Activated T-cell treated with anti-CD3 and anti-CD28 coated beads for 1 hour (primary cell): ENCODE data around the gene ZNF33A.
"Not testable (repeated sequence)": the region's sequence is repeated elsewhere in the genome, so short reads cannot be mapped to it uniquely, and the experiment has no call there.

ENCODE experiments used
- DNase-seq: peaks from one replicate; pipeline ENCODE4 v3.0.0-alpha.2; 2020; ENCODE audit warnings: low read depth

The ZNF33A gene

DNA sequence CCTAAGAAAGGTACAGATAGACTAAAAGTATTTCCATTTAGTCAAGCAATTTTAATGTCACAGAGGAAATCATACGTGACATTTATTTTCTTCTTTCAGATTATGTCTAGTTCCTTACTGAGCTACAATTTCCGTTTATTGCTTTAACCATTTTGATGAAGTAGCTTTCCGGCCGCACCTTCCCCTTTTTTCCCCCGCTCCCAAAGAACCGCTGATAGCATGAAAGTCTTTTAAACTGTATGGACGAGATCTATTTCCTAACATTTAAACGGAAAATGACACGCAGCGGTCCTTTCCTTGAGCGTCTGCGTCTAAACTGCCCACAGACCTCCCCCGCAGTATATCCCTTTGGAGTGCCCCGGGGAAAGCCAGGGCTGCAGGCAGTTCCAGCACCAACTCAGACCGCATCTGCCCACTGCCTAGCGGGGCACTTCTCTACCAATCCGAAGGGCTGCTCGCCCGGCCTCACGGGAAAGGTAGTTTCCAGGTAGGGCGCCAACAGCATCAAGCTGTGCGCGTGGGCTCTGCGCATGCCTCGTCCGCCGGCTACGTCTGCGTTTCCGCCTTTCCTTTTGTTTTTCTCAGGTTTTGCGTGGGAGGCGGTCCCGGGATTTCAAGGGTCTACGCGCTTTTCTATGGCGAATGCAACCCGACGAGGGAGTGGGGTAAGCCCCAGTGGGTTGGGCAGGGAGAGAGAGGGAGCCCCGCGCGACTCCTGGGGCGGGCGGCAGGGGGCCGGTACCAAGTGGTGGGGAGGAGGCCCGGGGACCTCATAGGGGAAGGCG, at the start of gene ZNF33A:
Gene ZNF33A (plus strand): TSS at position 557 of the 785 bp plus-strand sequence. CDS start 1,667 bp downstream, outside the sequence.
- DNase-seq: peak; percentile 84

- DNase-seq: no peak
Observed at GRCh38 chr10:37965006-37965405, 45.5 kb upstream of the ZNF33A start.

DNA sequence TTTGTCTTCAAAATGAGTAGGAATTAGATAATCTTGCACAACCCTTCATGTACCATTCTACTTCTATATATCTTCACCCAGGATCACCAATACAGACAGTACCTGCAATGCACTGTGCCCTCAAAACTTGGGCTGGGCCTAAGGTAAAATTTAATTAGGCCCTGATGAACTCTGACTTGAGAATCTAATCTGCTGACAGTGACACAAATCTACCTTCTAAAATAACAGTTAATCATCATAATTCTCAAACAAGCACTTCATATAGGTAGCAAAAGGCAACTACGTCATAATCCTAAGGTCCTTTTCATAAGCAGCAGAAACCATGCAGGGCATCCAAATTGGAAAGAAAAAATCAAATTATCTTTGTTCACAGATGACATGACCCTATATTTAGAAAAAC, 38.1 kb upstream of the ZNF33A start:
- DNase-seq: no peak

DNA sequence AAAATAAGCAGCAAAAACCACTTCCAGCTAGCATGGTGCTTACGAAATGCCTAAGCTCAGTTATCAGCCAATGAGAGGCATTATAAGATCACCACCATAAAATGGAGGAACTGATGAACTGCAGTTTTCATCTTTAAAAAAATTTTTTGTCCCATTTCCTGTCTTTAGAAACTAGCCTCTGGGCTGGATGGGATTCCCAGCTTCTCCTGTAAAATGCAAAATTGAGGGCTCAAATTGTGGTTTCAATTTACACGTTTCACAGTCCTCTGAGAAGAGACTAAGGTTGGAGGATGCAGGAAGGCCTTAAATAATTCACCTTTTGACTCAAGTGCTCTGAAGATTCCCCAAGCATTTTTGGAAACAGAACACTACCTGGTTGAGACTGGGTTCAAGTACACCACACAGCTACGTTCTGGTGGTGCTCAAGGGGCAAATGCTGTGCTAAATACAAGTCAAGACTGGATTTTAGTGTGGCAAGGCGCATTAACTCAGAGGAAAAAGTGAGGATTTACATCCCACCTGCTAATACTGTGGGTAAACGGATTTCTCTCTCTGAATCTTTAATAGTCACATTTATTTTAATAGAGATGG, 35.0 kb upstream of the ZNF33A start:
- no peak for DNase-seq

GRCh38 chr10:37976091-37976879, 34.2 kb upstream of the ZNF33A start, which contains the start of gene ZNF25:
TSS of gene ZNF25 (minus strand) at chr10:37976647. CDS start at chr10:37971722, 4,925 bp downstream.
- DNase-seq: peak; percentile 95

- DNase-seq: no peak
Observed at GRCh38 chr10:37976880-37977203, 33.6 kb upstream of the ZNF33A start.

DNA sequence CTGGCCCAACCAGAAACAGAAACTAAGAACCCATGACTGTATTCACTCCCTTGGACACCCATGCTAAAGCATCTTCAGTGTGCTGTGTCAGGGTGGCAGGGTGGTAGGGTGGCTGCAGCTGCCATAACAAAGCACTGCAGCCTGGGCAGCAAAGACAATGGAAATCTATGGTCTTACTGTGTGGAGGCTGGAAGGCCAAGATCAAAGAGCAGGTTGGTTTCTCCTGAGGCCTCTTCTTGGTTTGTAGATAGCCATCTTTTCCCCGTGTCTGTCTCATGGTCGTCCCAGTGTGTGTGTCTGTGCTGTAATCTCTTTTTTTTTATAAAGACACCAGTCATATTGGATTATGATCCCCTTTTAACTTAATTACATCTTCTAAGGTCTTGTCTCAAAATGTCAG, 18.8 kb upstream of the ZNF33A start:
- no peak for DNase-seq

DNA sequence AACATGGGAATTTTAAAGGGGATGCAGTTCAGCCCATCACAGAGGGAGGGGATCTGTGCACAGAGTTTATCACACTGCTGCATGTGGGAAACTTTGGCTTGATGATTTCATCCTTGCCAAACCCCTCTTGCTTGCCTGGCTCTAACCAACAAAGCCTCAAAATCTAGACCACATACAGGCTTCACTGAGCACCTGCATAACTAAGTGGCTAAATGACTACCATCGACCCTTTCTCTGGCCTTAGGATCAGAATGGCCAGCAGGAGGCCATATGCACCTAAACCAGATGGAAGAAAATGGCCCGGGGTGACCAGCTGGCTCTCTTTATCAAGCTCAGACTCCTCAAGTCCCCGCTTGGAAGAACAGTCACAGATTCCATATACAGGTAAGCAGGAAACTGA, 18.4 kb upstream of the ZNF33A start:
- DNase-seq: no peak

DNA sequence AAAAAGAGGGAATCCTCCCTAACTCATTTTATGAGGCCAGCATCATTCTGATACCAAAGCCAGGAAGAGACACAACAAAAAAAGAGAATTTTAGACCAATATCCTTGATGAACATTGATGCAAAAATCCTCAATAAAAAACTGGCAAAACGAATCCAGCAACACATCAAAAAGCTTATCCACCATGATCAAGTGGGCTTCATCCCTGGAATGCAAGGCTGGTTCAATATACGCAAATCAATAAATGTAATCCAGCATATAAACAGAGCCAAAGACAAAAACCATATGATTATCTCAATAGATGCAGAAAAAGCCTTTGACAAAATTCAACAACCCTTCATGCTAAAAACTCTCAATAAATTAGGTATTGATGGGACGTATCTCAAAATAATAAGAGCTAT, 11.6 kb upstream of the ZNF33A start:
- DNase-seq: not testable (repeated sequence)

- not testable (repeated sequence) for DNase-seq
Observed at GRCh38 chr10:38000474-38000873, 10.0 kb upstream of the ZNF33A start.

- DNase-seq: no peak
Observed at GRCh38 chr10:38003026-38003425, 7.4 kb upstream of the ZNF33A start.

DNA sequence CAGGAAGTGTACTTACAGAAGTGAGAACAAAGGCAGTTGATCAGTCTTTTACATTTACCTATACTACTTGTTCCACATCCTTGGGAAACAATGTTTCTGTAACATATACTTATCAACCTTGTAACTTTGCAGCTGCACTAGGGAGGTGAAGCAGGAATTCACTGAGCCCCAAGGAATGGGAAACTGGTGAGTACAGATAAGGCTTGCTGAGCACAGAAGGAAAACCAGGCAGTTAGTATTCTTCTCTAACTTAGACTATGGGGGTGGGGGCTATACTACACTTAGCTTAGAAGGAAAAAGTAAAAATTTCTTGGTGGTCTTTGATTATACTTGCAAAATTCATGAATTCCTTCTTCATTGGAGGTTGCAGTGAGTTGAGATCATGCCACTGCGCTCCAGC, 6.9 kb upstream of the ZNF33A start:
- no peak for DNase-seq

DNA sequence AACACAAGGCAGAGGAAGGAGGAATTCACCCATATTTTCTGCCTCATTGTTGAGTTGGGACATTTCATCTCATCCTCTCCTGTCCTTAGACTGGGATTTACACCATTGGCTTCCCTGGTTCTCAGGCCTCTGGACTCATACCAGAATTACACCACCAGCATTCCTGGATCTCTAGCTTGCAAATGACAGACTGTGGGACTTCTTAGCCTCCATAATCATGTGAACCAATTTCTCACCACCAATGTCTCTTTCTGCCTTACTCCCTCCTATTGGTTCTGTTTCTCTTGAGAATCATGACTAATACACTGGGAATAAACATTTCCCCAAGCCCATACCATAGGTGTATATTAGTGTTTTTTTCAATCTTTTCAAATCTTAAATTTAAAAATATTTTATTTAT, 2.9 kb upstream of the ZNF33A start:
- no peak for DNase-seq

- no peak for DNase-seq
Observed at GRCh38 chr10:38007991-38008390, 2.5 kb upstream of the ZNF33A start.

DNA sequence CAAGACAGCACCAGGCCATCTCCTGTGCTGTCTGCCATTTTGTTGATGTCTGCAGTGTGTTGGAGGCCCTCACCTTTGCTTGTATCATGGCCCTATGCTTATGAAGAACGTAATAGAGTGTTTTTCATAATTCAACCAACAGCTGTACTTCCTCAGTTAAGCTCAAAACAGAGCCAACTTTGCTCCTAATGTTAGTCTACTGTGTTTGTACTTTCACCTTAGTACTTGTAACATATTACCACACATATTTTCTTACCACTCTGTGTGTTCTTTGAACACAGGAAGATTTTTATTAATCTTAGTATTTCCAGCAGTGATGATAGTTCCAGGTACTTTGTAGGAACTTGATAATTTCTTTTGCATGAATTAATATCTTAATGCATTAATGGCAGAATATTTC, 5.9 kb downstream of the ZNF33A start:
- DNase-seq: no peak

GRCh38 chr10:38019124-38019523, 8.6 kb downstream of the ZNF33A start:
- not testable (repeated sequence) for DNase-seq

- DNase-seq: no peak
Observed at GRCh38 chr10:38025283-38025682, 14.8 kb downstream of the ZNF33A start.

- no peak for DNase-seq
Observed at GRCh38 chr10:38027986-38028385, 17.5 kb downstream of the ZNF33A start.

- no peak for DNase-seq
Observed at GRCh38 chr10:38032886-38033285, 22.4 kb downstream of the ZNF33A start.

GRCh38 chr10:38038107-38038931, 27.8 kb downstream of the ZNF33A start:
- no peak for DNase-seq

DNA sequence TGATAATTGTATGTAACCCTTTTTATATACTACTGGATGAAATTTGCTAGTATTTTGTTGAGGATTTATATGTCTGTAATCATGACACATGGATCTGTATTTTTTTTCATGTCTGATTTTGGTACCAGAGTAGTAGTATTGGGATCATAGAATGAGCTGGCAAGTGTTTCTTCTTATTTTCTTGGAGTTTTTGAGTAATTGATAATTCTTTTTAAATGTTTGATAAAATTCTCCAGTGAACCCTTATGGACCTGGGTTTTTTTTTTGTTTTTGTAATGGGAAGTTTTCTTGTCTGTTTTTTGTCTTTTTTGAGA, 28.4 kb downstream of the ZNF33A start:
- no peak for DNase-seq

DNA sequence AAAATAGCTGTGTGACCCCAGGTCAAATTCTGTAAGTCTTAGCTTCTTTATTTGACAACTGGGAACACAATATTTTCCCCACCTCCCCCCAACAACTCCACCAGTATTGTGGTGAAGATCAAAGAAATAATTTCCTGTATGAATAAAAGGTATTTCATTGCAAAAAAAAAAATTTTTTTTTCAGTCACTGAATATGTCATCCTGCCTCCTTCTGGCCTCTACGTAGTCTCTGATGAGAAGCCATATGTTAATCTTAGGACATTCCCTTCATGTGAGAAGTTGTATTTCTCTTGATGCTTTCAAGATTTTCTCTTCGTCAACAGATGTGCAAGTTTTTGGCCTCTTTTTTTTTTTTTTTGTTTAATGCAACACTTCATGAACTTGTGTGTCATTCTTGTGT, 33.0 kb downstream of the ZNF33A start:
- no peak for DNase-seq
